Measurements from ENCODE around the gene UNCX. TPM values are rescaled to one million over a fixed set of nuclear protein-coding genes. Genes with fewer than 3 reads are reported as not detected.
"Not testable (repeated sequence)": the region's sequence is repeated elsewhere in the genome, so short reads cannot be mapped to it uniquely, and the experiment has no call there.

Gene UNCX
- total RNA-seq, 2 donors from 2014 or later: not detected

- Histone ChIP-seq H3K27me3 (peaks cover 2% of the 10 kb centered on the region), H3K9ac (ENCODE audit: low read depth in 2 of 2, low read length in 2 of 2) (no peak overlapping the region), H3K9me3 (no peaks in the 10 kb centered on the region), H3K4me3 (no peak overlapping the region), H3K36me3 (no peaks in the 10 kb centered on the region), H3K4me1 (no peaks in the 10 kb centered on the region), H3K27ac (no peak overlapping the region)
- intact Hi-C loops (cut with DNase I): no loop called here
- DNase-seq: peak; percentile 35
- no peak for TF ChIP-seq CTCF (IDR thresholded peaks at IDR 0.05)
These were observed 38.9 kb upstream of the UNCX start for GRCh38 chr7:1193593-1194424.

- H3K4me1 ChIP-seq; H3K27ac ChIP-seq; H3K4me3 ChIP-seq; H3K9me3 ChIP-seq; DNase-seq; H3K9ac ChIP-seq (ENCODE audit: low read depth in 2 of 2, low read length in 2 of 2); intact Hi-C loops (cut with DNase I); H3K27me3 ChIP-seq; H3K36me3 ChIP-seq: not testable (repeated sequence)
These were observed 36.2 kb upstream of the UNCX start for GRCh38 chr7:1196441-1196840.

- H3K27me3 ChIP-seq: peaks cover 2% of the 10 kb centered on the region
- no peak for TF ChIP-seq CTCF (IDR thresholded peaks at IDR 0.05)
- DNase-seq: no peak
- no peaks in the 10 kb centered on the region for H3K36me3 ChIP-seq
- no peaks in the 10 kb centered on the region for H3K4me1 ChIP-seq
- H3K27ac ChIP-seq: no peak overlapping the region
- intact Hi-C loops (cut with DNase I): no loop called here
- no peak overlapping the region for H3K9ac ChIP-seq (ENCODE audit: low read depth in 2 of 2, low read length in 2 of 2)
- no peak overlapping the region for H3K4me3 ChIP-seq
- no peaks in the 10 kb centered on the region for H3K9me3 ChIP-seq
These were observed 35.7 kb upstream of the UNCX start for GRCh38 chr7:1196950-1197349.

- H3K27me3 ChIP-seq: peaks cover 2% of the 10 kb centered on the region
- intact Hi-C loops (cut with DNase I): no loop called here
- TF ChIP-seq CTCF (IDR thresholded peaks at IDR 0.05): no peak
These were observed 34.6 kb upstream of the UNCX start for GRCh38 chr7:1197997-1198625.

GRCh38 chr7:1200045-1200444 is 32.6 kb upstream of the UNCX start:
- Histone ChIP-seq H3K4me3 (no peak overlapping the region), H3K9ac (ENCODE audit: low read depth in 2 of 2, low read length in 2 of 2) (no peak overlapping the region), H3K9me3 (no peaks in the 10 kb centered on the region), H3K27ac (no peak overlapping the region), H3K27me3 (no peaks in the 10 kb centered on the region), H3K36me3 (no peaks in the 10 kb centered on the region), H3K4me1 (no peaks in the 10 kb centered on the region)
- TF ChIP-seq CTCF (IDR thresholded peaks at IDR 0.05): no peak
- intact Hi-C loops (cut with DNase I): no loop called here
- DNase-seq: no peak

More at GRCh38 chr7:1197997-1198625, 34.6 kb upstream of the UNCX start:
- no peaks in the 10 kb centered on the region for H3K4me1 ChIP-seq
- H3K4me3 ChIP-seq: no peak overlapping the region
- no peaks in the 10 kb centered on the region for H3K36me3 ChIP-seq
- H3K9ac ChIP-seq (ENCODE audit: low read depth in 2 of 2, low read length in 2 of 2): no peak overlapping the region
- no peak for DNase-seq
- no peak overlapping the region for H3K27ac ChIP-seq
- H3K9me3 ChIP-seq: no peaks in the 10 kb centered on the region

- Histone ChIP-seq H3K4me3 (no peak overlapping the region), H3K9ac (ENCODE audit: low read depth in 2 of 2, low read length in 2 of 2) (no peak overlapping the region), H3K36me3 (no peaks in the 10 kb centered on the region), H3K27me3 (no peaks in the 10 kb centered on the region), H3K4me1 (no peaks in the 10 kb centered on the region), H3K9me3 (no peaks in the 10 kb centered on the region), H3K27ac (no peak overlapping the region)
- no peak for DNase-seq
- no peak for TF ChIP-seq CTCF (IDR thresholded peaks at IDR 0.05)
- intact Hi-C loops (cut with DNase I): no loop called here
These were observed 30.8 kb upstream of the UNCX start for GRCh38 chr7:1201916-1202315.

GRCh38 chr7:1202914-1203313 is 29.8 kb upstream of the UNCX start:
- H3K4me1 ChIP-seq; DNase-seq; H3K4me3 ChIP-seq; H3K36me3 ChIP-seq; H3K27ac ChIP-seq; H3K9ac ChIP-seq (ENCODE audit: low read depth in 2 of 2, low read length in 2 of 2); H3K27me3 ChIP-seq; intact Hi-C loops (cut with DNase I); H3K9me3 ChIP-seq: not testable (repeated sequence)
